H1 (cell line): ENCODE results near the gene IGSF9. TPM values are rescaled to one million over a fixed set of nuclear protein-coding genes. Genes with fewer than 3 reads are reported as not detected.

Experiments
- CTCF ChIA-PET: fragments of 300-600 bp; sonication (Branson Sonifier 250); formaldehyde crosslinking; loops from one replicate; lab custom pipeline; 2021; ENCODE audit not compliant: partially characterized antibody; lab: Charles Lee
- POLR2A ChIA-PET: fragments of 300-600 bp; sonication (Branson Sonifier 250); formaldehyde crosslinking; loops from one replicate; lab custom pipeline; 2021; ENCODE audit warnings: inconsistent platforms; ENCODE audit not compliant: partially characterized antibody; lab: Charles Lee
- DNase-seq, 2 experiments: peaks; one replicate each; pipeline versions ENCODE4 v3.0.0 to v3.0.0-alpha.2; 2010 to 2022; ENCODE audit warnings: low spot score in 2 of 2, low read depth in 1 of 2, mixed read lengths in 1 of 2
- FAIRE-seq: peaks from 2 replicates; lab custom pipeline; 2011; peaks lifted over from hg19 to GRCh38; lab: Jason Lieb, UNC
- H2AFZ ChIP-seq: 2 replicates; pipeline ENCODE4 v1.8.1; 2012; ENCODE audit warnings: low read length, inconsistent platforms
- H2AK5ac ChIP-seq: 2 replicates; pipeline ENCODE4 v1.6.1; 2013; ENCODE audit warnings: low read depth, low read length
- H2BK120ac ChIP-seq: replicated peaks from 2 replicates; pipeline ENCODE3; 2013; ENCODE audit warnings: low read depth, low read length, inconsistent platforms
- H2BK12ac ChIP-seq: 2 replicates; pipeline ENCODE4 v1.6.1; 2013; ENCODE audit warnings: low read depth, low read length
- H2BK15ac ChIP-seq: 2 replicates; pipeline ENCODE4 v1.6.1; 2013; ENCODE audit warnings: low read length
- H2BK20ac ChIP-seq: 2 replicates; pipeline ENCODE4 v1.6.1; 2013; ENCODE audit warnings: low read length
- H2BK5ac ChIP-seq: 2 replicates; pipeline ENCODE4 v1.6.1; 2013; ENCODE audit warnings: low read depth, low read length
- H3K14ac ChIP-seq: 2 replicates; pipeline ENCODE4 v1.6.1; 2013; ENCODE audit warnings: inconsistent platforms; ENCODE audit not compliant: insufficient read length
- H3K18ac ChIP-seq: 2 replicates; pipeline ENCODE4 v1.6.1; 2013; ENCODE audit warnings: low read length; ENCODE audit errors: extremely low read depth
- H3K23ac ChIP-seq: 2 replicates; pipeline ENCODE4 v1.6.1; 2013; ENCODE audit warnings: inconsistent platforms; ENCODE audit not compliant: insufficient read length
- H3K23me2 ChIP-seq: 2 replicates; pipeline ENCODE4 v1.6.1; 2013; ENCODE audit warnings: low read depth, low read length
- H3K27ac ChIP-seq: 2 replicates; pipeline ENCODE4 v1.6.1; 2011; ENCODE audit warnings: low read depth, low read length, inconsistent platforms
- H3K27me3 ChIP-seq, 4 experiments: replicated peaks in 1 of 4; 1 replicate in 1 of 4; 2 replicates in 3 of 4; pipeline versions ENCODE4 v1.6.1 to v1.8.1; 2011 to 2013; ENCODE audit warnings: low read length in 3 of 4, mild to moderate bottlenecking in 3 of 4, inconsistent platforms in 2 of 4, mixed read lengths in 2 of 4, moderate library complexity in 1 of 4; ENCODE audit not compliant: control insufficient read depth in 3 of 4, insufficient read depth in 3 of 4; ENCODE audit errors: extremely low read depth in 1 of 4
- H3K36me3 ChIP-seq, 4 experiments: 2 replicates each; pipeline versions ENCODE4 v1.6.1 to v1.8.1; 2011 to 2013; ENCODE audit warnings: mild to moderate bottlenecking in 4 of 4, low read length in 3 of 4, moderate library complexity in 2 of 4, control low read depth in 1 of 4, inconsistent platforms in 1 of 4; ENCODE audit not compliant: insufficient read depth in 4 of 4, control insufficient read depth in 2 of 4
- H3K4ac ChIP-seq: replicated peaks from 2 replicates; pipeline ENCODE3; 2013; ENCODE audit warnings: low read length, low read depth, mixed read lengths, inconsistent platforms; ENCODE audit not compliant: insufficient read length
- H3K4me1 ChIP-seq, 4 experiments: replicated peaks in 1 of 4; 1 replicate in 1 of 4; 2 replicates in 3 of 4; pipeline versions ENCODE4 v1.6.1 to v1.8.1; 2011 to 2013; ENCODE audit warnings: low read length in 3 of 4, inconsistent platforms in 2 of 4, mixed read lengths in 1 of 4; ENCODE audit not compliant: insufficient read depth in 4 of 4, control insufficient read depth in 3 of 4
- H3K4me2 ChIP-seq, 2 experiments: 2 replicates each; pipeline versions ENCODE4 v1.6.1 to v1.8.1; 2011 to 2013; ENCODE audit warnings: low read depth in 2 of 2, low read length in 2 of 2, control low read depth in 1 of 2, inconsistent platforms in 1 of 2, mild to moderate bottlenecking in 1 of 2; ENCODE audit not compliant: insufficient read depth in 1 of 2
- H3K4me3 ChIP-seq, 4 experiments: fragments of 200-600, 300-600 bp in 1 of 4; sonication (generic), shearing (Covaris generic), sonication (Bioruptor Twin) in 1 of 4; 2 replicates each; pipeline versions ENCODE4 v1.5.1 to v1.8.1; 2011 to 2016; ENCODE audit warnings: low read length in 4 of 4, low read depth in 3 of 4, control low read depth in 2 of 4, inconsistent platforms in 2 of 4, mild to moderate bottlenecking in 2 of 4, mixed read lengths in 1 of 4, moderate library complexity in 1 of 4; ENCODE audit not compliant: insufficient read depth in 2 of 4; ENCODE audit errors: extremely low read depth in 1 of 4
- H3K56ac ChIP-seq: replicated peaks from 2 replicates; pipeline ENCODE3; 2013; ENCODE audit warnings: low read depth, mild to moderate bottlenecking, mixed read lengths, low read length, inconsistent platforms; ENCODE audit not compliant: insufficient read length
- H3K79me1 ChIP-seq: 2 replicates; pipeline ENCODE4 v1.6.1; 2013; ENCODE audit warnings: low read depth, low read length, control low read depth
- H3K79me2 ChIP-seq, 2 experiments: 2 replicates each; pipeline versions ENCODE4 v1.6.1 to v1.8.1; 2012 to 2013; ENCODE audit warnings: low read length in 2 of 2, mild to moderate bottlenecking in 2 of 2, inconsistent platforms in 1 of 2; ENCODE audit not compliant: insufficient read depth in 2 of 2, control insufficient read depth in 1 of 2
- H3K9ac ChIP-seq, 4 experiments: replicated peaks in 1 of 4; 1 replicate in 1 of 4; 2 replicates in 3 of 4; pipeline versions ENCODE4 v1.6.1 to v1.8.1; 2011 to 2013; ENCODE audit warnings: low read depth in 3 of 4, low read length in 3 of 4, control low read depth in 2 of 4, mild to moderate bottlenecking in 2 of 4, moderate library complexity in 2 of 4, inconsistent platforms in 1 of 4; ENCODE audit errors: extremely low read depth in 1 of 4
- H3K9me3 ChIP-seq, 2 experiments: 2 replicates each; pipeline versions ENCODE4 v1.6.1 to v1.8.1; 2012 to 2013; ENCODE audit warnings: mild to moderate bottlenecking in 2 of 2, moderate library complexity in 2 of 2, control low read depth in 1 of 2, inconsistent platforms in 1 of 2, low read depth in 1 of 2, low read length in 1 of 2, mixed read lengths in 1 of 2; ENCODE audit not compliant: insufficient read depth in 2 of 2
- H4K20me1 ChIP-seq, 2 experiments: replicated peaks in 1 of 2; 2 replicates each; pipeline versions ENCODE3 to v1.8.1; 2011 to 2013; ENCODE audit warnings: inconsistent platforms in 2 of 2, low read length in 2 of 2, mild to moderate bottlenecking in 1 of 2; ENCODE audit not compliant: insufficient read depth in 2 of 2, control insufficient read depth in 1 of 2
- H4K5ac ChIP-seq: 2 replicates; pipeline ENCODE4 v1.6.1; 2013; ENCODE audit warnings: low read length, low read depth, mixed read lengths, inconsistent platforms; ENCODE audit not compliant: insufficient read length
- H4K8ac ChIP-seq: 2 replicates; pipeline ENCODE4 v1.8.0; 2013; ENCODE audit warnings: mild to moderate bottlenecking, moderate library complexity, low read length, inconsistent platforms; ENCODE audit not compliant: insufficient read depth; ENCODE audit errors: extremely low read depth
- H4K91ac ChIP-seq: replicated peaks from 2 replicates; pipeline ENCODE3; 2013; ENCODE audit warnings: low read length, mixed read lengths, inconsistent platforms; ENCODE audit not compliant: insufficient read length
- CBX5 ChIP-seq: fragments of 300-800, 300-1000 bp; sonication (generic); IDR thresholded peaks from 2 replicates; pipeline ENCODE4 v1.7.1; 2016; ENCODE audit warnings: antibody characterized with exemption, low read length, low read depth
- FOSL1 ChIP-seq: IDR thresholded peaks from 2 replicates; pipeline ENCODE4 v1.6.1; 2011; ENCODE audit warnings: mild to moderate bottlenecking, low read depth, low read length, moderate library complexity; ENCODE audit not compliant: insufficient read depth
- JUND ChIP-seq: IDR thresholded peaks from 2 replicates; pipeline ENCODE4 v1.6.1; 2011; ENCODE audit warnings: mild to moderate bottlenecking, improper control_type of control experiment, low read length
- SUZ12 ChIP-seq: fragments of 200-600 bp; sonication (generic); IDR thresholded peaks from 2 replicates; pipeline ENCODE4 v1.6.1; 2012; ENCODE audit warnings: mild to moderate bottlenecking, inconsistent platforms, low read length, moderate library complexity, mixed read lengths
- WGBS, 2 experiments: shearing (Covaris generic) in 1 of 2; methylation state at CpG; one replicate each; pipeline versions ENCODE4 v1.1.6 to v1.1.7; 2013 to 2015; ENCODE audit warnings: low lambda C conversion rate in 2 of 2, mixed read lengths in 2 of 2, inconsistent platforms in 1 of 2, low coverage in 1 of 2, missing lambda C conversion rate in 1 of 2; ENCODE audit not compliant: insufficient replicate concordance in 2 of 2, insufficient coverage in 1 of 2, insufficient read length in 1 of 2; ENCODE audit errors: extremely low coverage in 1 of 2, missing lambda C conversion rate in 1 of 2; 5-methylcytosine and 5-hydroxymethylcytosine counted together
- polyA plus RNA-seq, 7 experiments: library from polyadenylated mRNA; depleted of rRNA in 3 of 7; stranded (reverse) in 5 of 7; unstranded in 2 of 7; fragments of >200 nt in 5 of 7; fragments of 200-250 nt in 2 of 7; gene quantifications; 1 replicate in 5 of 7; 2 replicates in 1 of 7; 4 replicates in 1 of 7; pipeline versions ENCODE4 v1.2.1 to v1.2.3, GENCODE V29; 2011 to 2013; ENCODE audit warnings: missing spikeins in 2 of 7, mixed read lengths in 2 of 7
- total RNA-seq: library from RNA; stranded (reverse); fragmentation: NEBNext Ultra II Directional; extraction: Animal tissue kit (Norgen Biotek cat#: 25700); gene quantifications from 2 replicates; pipeline ENCODE4 v1.2.1, GENCODE V29; 2021

Gene IGSF9
- total and polyA plus RNA-seq, 2 of the 8 experiments (the other 6 are each of a cell fraction or from before 2014, with no cell fraction given) = 10.9 to 28.1 TPM

GRCh38 chr1:159935719-159936272 lies 9.6 kb downstream of the IGSF9 start:
- FAIRE-seq (no peak), DNase-seq (no peak)
- no peak overlapping the region for H2BK12ac ChIP-seq
- no peak for TF ChIP-seq CBX5
- TF ChIP-seq FOSL1 = no peak
- TF ChIP-seq SUZ12 = no peak
- no peak for TF ChIP-seq JUND
- no peaks in the 10 kb centered on the region for H3K79me2 ChIP-seq
- no peaks in the 10 kb centered on the region for H3K79me1 ChIP-seq
- no peaks in the 10 kb centered on the region for H3K27me3 ChIP-seq
- H2BK15ac ChIP-seq = no peak overlapping the region
- no peak overlapping the region for H3K4ac ChIP-seq
- peaks cover 0 to 12% (median 7%) of the 10 kb centered on the region in 4 experiments; a peak in 6 of 7 replicates for H3K4me1 ChIP-seq
- no peak overlapping the region for H2BK20ac ChIP-seq
- H3K9ac ChIP-seq = no peak overlapping the region
- H4K5ac ChIP-seq = no peak overlapping the region
- CTCF ChIA-PET = interaction anchor here (0.7 to 35.5 kb wide), 26 partner anchors 11 to 143 kb away, joined by 3 to 696 read pairs (median 6); partner anchors contain the start of genes FCRL6, IGSF9, SLAMF8 and SLAMF9
- WGBS, 2 experiments = 94% methylated on average over 4 of the region's 4 CpGs; no CpG with 5 or more reads in 1 of the 2 experiments
- no peak overlapping the region for H3K56ac ChIP-seq
- H3K23me2 ChIP-seq = no peaks in the 10 kb centered on the region
- H3K27ac ChIP-seq = no peak overlapping the region
- no peak overlapping the region for H3K23ac ChIP-seq
- H2BK5ac ChIP-seq = no peak overlapping the region
- H4K91ac ChIP-seq = no peak overlapping the region
- no peak overlapping the region for H2AFZ ChIP-seq
- H2AK5ac ChIP-seq = no peak overlapping the region
- no peak overlapping the region for H2BK120ac ChIP-seq
- no peak overlapping the region for H4K8ac ChIP-seq
- no peak overlapping the region for H3K18ac ChIP-seq
- no peak overlapping the region for H3K4me3 ChIP-seq
- POLR2A ChIA-PET = interaction anchor here (1.0 to 6.0 kb wide), 4 partner anchors 10 to 70 kb away, joined by 3 to 41 read pairs (median 11); partner anchors contain the start of genes IGSF9 and TAGLN2
- no peaks in the 10 kb centered on the region for H3K9me3 ChIP-seq
- no peak overlapping the region for H3K14ac ChIP-seq
- peaks cover 3 to 21% (median 18%) of the 10 kb centered on the region in 4 experiments; a peak in 6 of 8 replicates for H3K36me3 ChIP-seq
- H4K20me1 ChIP-seq = peaks cover 0 to 2% of the 10 kb centered on the region in 2 experiments
- no peak overlapping the region for H3K4me2 ChIP-seq
